RWPE2 (cell line): Measurements from ENCODE around the gene HIVEP1.

Experiments
- ATAC-seq: fragments of 200-7000 bp; cut with Tn5 transposase; 3 replicates; pipeline ENCODE4 v1.9.1; 2021; ENCODE audit warnings: low read depth
- DNase-seq: peaks from one replicate; pipeline ENCODE4 v3.0.0-alpha.2; 2020; ENCODE audit warnings: low spot score
- H3K27ac ChIP-seq: fragments of 450-650 bp; 2 replicates; pipeline ENCODE4 v1.5.1; 2017; ENCODE audit warnings: mild to moderate bottlenecking; ENCODE audit not compliant: poor library complexity, severe bottlenecking
- H3K27me3 ChIP-seq: fragments of 250-450 bp; sonication (Bioruptor Pico); 2 replicates; pipeline ENCODE4 v1.5.1; 2021; ENCODE audit warnings: mild to moderate bottlenecking, moderate library complexity; ENCODE audit not compliant: insufficient read depth, poor library complexity, severe bottlenecking
- H3K36me3 ChIP-seq: fragments of 250-450 bp; sonication (Bioruptor Pico); 2 replicates; pipeline ENCODE4 v1.5.1; 2020; ENCODE audit warnings: low read depth, mild to moderate bottlenecking, moderate library complexity
- H3K4me1 ChIP-seq: fragments of 250-450 bp; sonication (Bioruptor Pico); 2 replicates; pipeline ENCODE4 v1.5.1; 2021; ENCODE audit warnings: mild to moderate bottlenecking, moderate library complexity; ENCODE audit not compliant: insufficient read depth, poor library complexity, severe bottlenecking
- H3K4me3 ChIP-seq: fragments of 250-450 bp; sonication (Bioruptor Pico); 2 replicates; pipeline ENCODE4 v1.5.1; 2021; ENCODE audit warnings: mild to moderate bottlenecking, moderate library complexity; ENCODE audit not compliant: severe bottlenecking
- H3K9me3 ChIP-seq: fragments of 250-450 bp; sonication (Bioruptor Pico); 2 replicates; pipeline ENCODE4 v1.5.1; 2021; ENCODE audit warnings: mild to moderate bottlenecking, moderate library complexity; ENCODE audit not compliant: severe bottlenecking
- TF ChIP-seq, protein P1 (sequence below): fragments of 450-650 bp; IDR thresholded peaks from one replicate; pipeline ENCODE4 v1.5.1; 2017; ENCODE audit warnings: mild to moderate bottlenecking, moderate library complexity; ENCODE audit not compliant: poor library complexity, severe bottlenecking

The HIVEP1 gene

DNA sequence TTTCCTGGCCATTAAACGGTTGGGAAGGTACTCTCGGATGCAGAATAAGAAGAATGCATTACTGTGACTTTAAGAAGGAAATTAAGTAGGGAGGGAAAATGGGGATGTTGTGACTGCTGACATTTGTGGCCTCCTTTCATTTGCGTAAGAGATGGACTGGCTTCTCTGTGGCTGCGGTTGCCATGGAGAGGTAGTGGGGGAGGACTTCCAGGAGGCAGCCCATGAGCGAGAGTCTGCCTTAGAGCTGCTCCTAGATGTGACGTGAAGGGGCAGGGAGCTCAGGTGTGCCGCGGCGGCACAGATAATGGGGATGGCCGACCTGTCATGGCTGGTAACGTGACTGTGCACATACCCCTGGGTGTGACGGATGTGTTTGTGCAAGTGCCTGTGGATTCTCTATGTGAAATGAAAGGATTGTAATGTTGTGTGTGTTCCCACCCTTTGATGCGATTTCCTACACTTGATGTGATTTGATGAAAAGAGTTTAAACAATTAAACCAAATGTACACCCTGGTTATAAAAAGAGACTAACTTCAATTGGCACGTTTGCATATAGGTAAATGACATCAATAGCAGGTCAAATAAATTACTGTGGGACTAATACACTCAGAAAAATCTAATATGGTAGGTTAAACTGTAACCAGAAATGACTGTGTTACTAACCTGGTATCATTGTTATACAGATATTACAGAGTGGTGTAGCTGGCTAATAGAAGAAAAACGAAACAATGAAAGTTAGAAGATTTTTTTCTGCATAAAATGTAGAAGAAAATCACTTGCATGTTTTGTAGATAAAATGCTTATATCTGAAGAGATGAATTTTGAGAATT is 48.9 kb downstream of the HIVEP1 start:
- Histone ChIP-seq H3K27ac (no peak overlapping the region), H3K27me3 (no peaks in the 10 kb centered on the region), H3K36me3 (no peaks in the 10 kb centered on the region), H3K4me3 (no peak overlapping the region), H3K9me3 (no peaks in the 10 kb centered on the region), H3K4me1 (peaks cover 10% of the 10 kb centered on the region)
- TF ChIP-seq, protein P1, sequence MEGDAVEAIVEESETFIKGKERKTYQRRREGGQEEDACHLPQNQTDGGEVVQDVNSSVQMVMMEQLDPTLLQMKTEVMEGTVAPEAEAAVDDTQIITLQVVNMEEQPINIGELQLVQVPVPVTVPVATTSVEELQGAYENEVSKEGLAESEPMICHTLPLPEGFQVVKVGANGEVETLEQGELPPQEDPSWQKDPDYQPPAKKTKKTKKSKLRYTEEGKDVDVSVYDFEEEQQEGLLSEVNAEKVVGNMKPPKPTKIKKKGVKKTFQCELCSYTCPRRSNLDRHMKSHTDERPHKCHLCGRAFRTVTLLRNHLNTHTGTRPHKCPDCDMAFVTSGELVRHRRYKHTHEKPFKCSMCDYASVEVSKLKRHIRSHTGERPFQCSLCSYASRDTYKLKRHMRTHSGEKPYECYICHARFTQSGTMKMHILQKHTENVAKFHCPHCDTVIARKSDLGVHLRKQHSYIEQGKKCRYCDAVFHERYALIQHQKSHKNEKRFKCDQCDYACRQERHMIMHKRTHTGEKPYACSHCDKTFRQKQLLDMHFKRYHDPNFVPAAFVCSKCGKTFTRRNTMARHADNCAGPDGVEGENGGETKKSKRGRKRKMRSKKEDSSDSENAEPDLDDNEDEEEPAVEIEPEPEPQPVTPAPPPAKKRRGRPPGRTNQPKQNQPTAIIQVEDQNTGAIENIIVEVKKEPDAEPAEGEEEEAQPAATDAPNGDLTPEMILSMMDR, result no peak
- ATAC-seq (peak; percentile 62; the same call in 2 of the 3 replicates), DNase-seq (no peak)

DNA sequence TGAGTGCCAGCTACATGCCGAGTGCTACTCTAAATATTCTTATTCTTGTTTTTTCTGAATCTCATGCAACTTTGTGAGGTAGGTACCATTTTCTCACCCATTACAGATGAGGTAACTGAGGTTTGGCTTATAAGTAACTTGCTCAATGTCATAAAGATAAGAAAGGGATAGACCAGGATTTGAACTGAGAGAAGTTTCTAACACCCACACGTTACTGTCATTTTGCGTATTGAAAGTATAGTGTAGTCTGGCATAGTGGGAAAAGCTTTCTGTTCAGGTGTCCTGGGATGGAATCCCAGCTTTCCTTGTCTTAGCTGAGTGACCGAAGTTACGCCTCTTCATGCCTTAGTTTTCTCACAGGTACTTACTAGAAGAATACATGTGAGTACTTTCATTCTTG is 50.5 kb downstream of the HIVEP1 start:
- ATAC-seq (no peak), DNase-seq (no peak)
- TF ChIP-seq, protein P1, result no peak
- Histone ChIP-seq H3K4me1 (peaks cover 10% of the 10 kb centered on the region), H3K27me3 (no peaks in the 10 kb centered on the region), H3K4me3 (no peak overlapping the region), H3K9me3 (no peaks in the 10 kb centered on the region), H3K36me3 (0 out of 2 replicates have a peak, but pooled peaks cover 3% of the 10 kb centered on the region), H3K27ac (no peak overlapping the region)

DNA sequence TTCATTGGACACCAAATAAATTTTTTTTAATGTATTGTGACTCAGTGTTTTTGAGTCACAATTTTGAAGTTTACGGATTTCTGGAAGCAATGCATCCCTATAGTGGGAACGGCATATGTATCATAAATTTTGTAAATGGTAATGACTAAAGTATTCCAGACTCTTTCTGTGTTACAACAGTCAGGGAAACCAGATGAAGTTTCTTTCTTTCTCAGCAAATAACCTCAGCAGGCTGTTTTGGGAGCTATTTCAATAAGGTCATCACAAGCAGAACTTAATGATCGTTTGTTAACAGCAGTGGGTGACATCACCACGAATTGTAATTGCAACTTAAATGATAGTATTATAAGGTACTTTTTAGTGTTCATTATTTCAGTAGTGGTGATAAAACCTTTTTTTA is 52.0 kb downstream of the HIVEP1 start:
- Histone ChIP-seq H3K27ac (no peak overlapping the region), H3K27me3 (no peaks in the 10 kb centered on the region), H3K4me3 (no peak overlapping the region), H3K36me3 (0 out of 2 replicates have a peak, but pooled peaks cover 3% of the 10 kb centered on the region), H3K4me1 (peaks cover 13% of the 10 kb centered on the region), H3K9me3 (no peaks in the 10 kb centered on the region)
- TF ChIP-seq, protein P1, result no peak
- ATAC-seq (no peak), DNase-seq (no peak)

DNA sequence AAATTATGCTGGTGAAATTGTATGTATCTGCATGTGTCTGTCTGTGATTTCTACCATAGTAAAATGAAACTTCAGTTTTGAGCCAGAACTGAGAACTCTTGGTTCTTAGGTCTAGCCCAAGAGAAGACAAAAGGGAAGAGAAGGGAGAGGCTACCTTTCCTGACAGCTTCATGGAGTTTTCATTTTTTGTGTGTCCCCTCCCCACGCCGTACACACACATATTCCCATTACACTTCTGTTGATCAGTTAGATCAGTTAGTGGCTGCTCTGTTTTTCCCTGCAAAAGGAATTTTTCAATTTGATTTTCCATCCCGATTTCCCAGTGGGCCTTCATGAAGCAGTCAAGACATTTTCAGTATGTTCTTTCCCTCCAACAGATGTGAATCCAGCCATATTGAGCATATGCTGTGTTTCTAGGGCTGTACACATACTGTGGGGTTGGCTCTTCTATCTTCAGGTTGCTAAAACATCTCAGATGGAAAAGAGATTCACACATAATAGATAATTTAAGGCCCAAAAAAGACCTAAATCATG is 52.5 kb downstream of the HIVEP1 start:
- Histone ChIP-seq H3K4me3 (no peak overlapping the region), H3K9me3 (no peaks in the 10 kb centered on the region), H3K4me1 (peaks cover 13% of the 10 kb centered on the region), H3K27ac (no peak overlapping the region), H3K36me3 (0 out of 2 replicates have a peak, but pooled peaks cover 3% of the 10 kb centered on the region), H3K27me3 (no peaks in the 10 kb centered on the region)
- DNase-seq (no peak), ATAC-seq (no peak)
- TF ChIP-seq, protein P1, result no peak
